SU-DHL-6 (cell line): ENCODE measurements around the gene SMIM11.

Experiments used
- H2AFZ ChIP-seq: fragments of 200-600 bp; sonication (generic); 2 replicates; pipeline ENCODE4 v1.6.1; 2014; ENCODE audit warnings: low read depth, mild to moderate bottlenecking, moderate library complexity, mixed read lengths, antibody characterized with exemption, low read length; ENCODE audit not compliant: severe bottlenecking
- H3F3A ChIP-seq: fragments of 200-600 bp; shearing (Covaris generic); 2 replicates; pipeline ENCODE4 v1.6.0; 2016; ENCODE audit warnings: antibody characterized with exemption, mild to moderate bottlenecking; ENCODE audit not compliant: insufficient read depth
- H3K27ac ChIP-seq: fragments of 200-600 bp; sonication (generic); 2 replicates; pipeline ENCODE4 v1.5.1; 2016; ENCODE audit warnings: low read depth, mild to moderate bottlenecking, low read length, moderate library complexity, mixed read lengths
- H3K27me3 ChIP-seq: fragments of 200-600 bp; sonication (generic), shearing (Covaris generic); 2 replicates; pipeline ENCODE4 v1.6.0; 2014; ENCODE audit warnings: mild to moderate bottlenecking, low read length
- H3K36me3 ChIP-seq: fragments of 200-600 bp; sonication (generic); 2 replicates; pipeline ENCODE4 v1.6.1; 2014; ENCODE audit warnings: mild to moderate bottlenecking, low read length, mixed read lengths
- H3K4me2 ChIP-seq: fragments of 300-600, 200-600 bp; shearing (Covaris generic), sonication (generic); 2 replicates; pipeline ENCODE4 v1.6.0; 2014; ENCODE audit warnings: low read length, low read depth, mild to moderate bottlenecking; ENCODE audit not compliant: poor library complexity, severe bottlenecking
- H3K4me3 ChIP-seq: fragments of 200-600 bp; sonication (generic); 2 replicates; pipeline ENCODE4 v1.5.1; 2014; ENCODE audit warnings: antibody characterized with exemption, low read length, mild to moderate bottlenecking, mixed read lengths; ENCODE audit not compliant: insufficient read depth, poor library complexity, severe bottlenecking
- H3K79me2 ChIP-seq: fragments of 200-600 bp; sonication (generic); 2 replicates; pipeline ENCODE4 v1.6.1; 2014; ENCODE audit warnings: mild to moderate bottlenecking, low read length, moderate library complexity; ENCODE audit not compliant: insufficient read depth
- H3K9ac ChIP-seq: fragments of 200-600 bp; sonication (generic); 2 replicates; pipeline ENCODE4 v1.7.0; 2014; ENCODE audit warnings: mild to moderate bottlenecking, low read length
- H3K9me2 ChIP-seq: fragments of 200-600 bp; sonication (generic); replicated peaks from 2 replicates; pipeline ENCODE4 v1.6.1; 2014; ENCODE audit warnings: low read length; ENCODE audit not compliant: insufficient read depth
- H3K9me3 ChIP-seq: fragments of 200-600 bp; sonication (generic); 2 replicates; pipeline ENCODE4 v1.6.1; 2014; ENCODE audit warnings: low read length, mixed read lengths; ENCODE audit not compliant: insufficient read depth
- H4K20me1 ChIP-seq: fragments of 200-600 bp; sonication (generic); 2 replicates; pipeline ENCODE4 v1.6.1; 2014; ENCODE audit warnings: low read depth, mild to moderate bottlenecking, antibody characterized with exemption, low read length, moderate library complexity, mixed read lengths
- CTCF ChIP-seq: fragments of 200-600 bp; sonication (generic); IDR thresholded peaks from one replicate; pipeline ENCODE4 v1.5.1; 2017; ENCODE audit warnings: antibody characterized with exemption, mild to moderate bottlenecking, low read length, moderate library complexity; ENCODE audit not compliant: insufficient read depth, poor library complexity, severe bottlenecking
- EZH2phosphoT487 ChIP-seq: fragments of 200-600 bp; sonication (generic), shearing (Covaris generic); conservative IDR thresholded peaks from 2 replicates; pipeline ENCODE4 v1.6.1; 2018; ENCODE audit warnings: mild to moderate bottlenecking, antibody characterized with exemption, low read length, moderate library complexity, mixed read lengths

The SMIM11 gene

GRCh38 chr21:34333121-34333739 lies 42.1 kb upstream of the SMIM11 start:
- Histone ChIP-seq H4K20me1 (no peaks in the 10 kb centered on the region), H3K79me2 (no peaks in the 10 kb centered on the region), H3K9ac (no peak overlapping the region), H3K9me2 (no peaks in the 10 kb centered on the region), H3K4me3 (no peak overlapping the region), H3K27me3 (no peaks in the 10 kb centered on the region), H3K36me3 (no peaks in the 10 kb centered on the region), H2AFZ (no peak overlapping the region), H3K27ac (no peak overlapping the region), H3F3A (no peaks in the 10 kb centered on the region), H3K4me2 (no peak overlapping the region), H3K9me3 (no peaks in the 10 kb centered on the region)
- TF ChIP-seq CTCF = no peak
- TF ChIP-seq EZH2phosphoT487 = no peak

GRCh38 chr21:34335316-34335715 lies 40.0 kb upstream of the SMIM11 start:
- no peaks in the 10 kb centered on the region for H3K79me2 ChIP-seq

GRCh38 chr21:34336245-34336644 lies 39.1 kb upstream of the SMIM11 start:
- Histone ChIP-seq H3K27me3 (no peaks in the 10 kb centered on the region), H4K20me1 (no peaks in the 10 kb centered on the region), H2AFZ (no peak overlapping the region), H3K36me3 (no peaks in the 10 kb centered on the region), H3K27ac (no peak overlapping the region), H3K9me3 (no peaks in the 10 kb centered on the region), H3K4me2 (no peak overlapping the region), H3K9ac (no peak overlapping the region), H3K4me3 (no peak overlapping the region), H3K9me2 (no peaks in the 10 kb centered on the region), H3F3A (no peaks in the 10 kb centered on the region), H3K79me2 (no peaks in the 10 kb centered on the region)
- TF ChIP-seq CTCF (no peak), EZH2phosphoT487 (no peak)

More at GRCh38 chr21:34335316-34335715, 40.0 kb upstream of the SMIM11 start:
- Histone ChIP-seq H3F3A (no peaks in the 10 kb centered on the region), H3K36me3 (no peaks in the 10 kb centered on the region), H2AFZ (no peak overlapping the region), H4K20me1 (no peaks in the 10 kb centered on the region), H3K9ac (no peak overlapping the region), H3K9me2 (no peaks in the 10 kb centered on the region), H3K4me3 (no peak overlapping the region), H3K4me2 (no peak overlapping the region), H3K27me3 (no peaks in the 10 kb centered on the region), H3K27ac (no peak overlapping the region), H3K9me3 (no peaks in the 10 kb centered on the region)
- TF ChIP-seq CTCF (no peak), EZH2phosphoT487 (no peak)
